A375 (cell line): ENCODE data around the gene HTR3A. TPM values are rescaled to one million over a fixed set of nuclear protein-coding genes. Genes with fewer than 3 reads are reported as not detected.

Source experiments
- total RNA-seq: library from RNA; depleted of rRNA; stranded (reverse); fragments of >200 nt; shearing (Covaris generic); gene quantifications from 2 replicates; pipeline ENCODE4 v1.2.3, GENCODE V29; 2014; rRNA removed

HTR3A gene
- not detected in 2 replicates for total RNA-seq

DNA sequence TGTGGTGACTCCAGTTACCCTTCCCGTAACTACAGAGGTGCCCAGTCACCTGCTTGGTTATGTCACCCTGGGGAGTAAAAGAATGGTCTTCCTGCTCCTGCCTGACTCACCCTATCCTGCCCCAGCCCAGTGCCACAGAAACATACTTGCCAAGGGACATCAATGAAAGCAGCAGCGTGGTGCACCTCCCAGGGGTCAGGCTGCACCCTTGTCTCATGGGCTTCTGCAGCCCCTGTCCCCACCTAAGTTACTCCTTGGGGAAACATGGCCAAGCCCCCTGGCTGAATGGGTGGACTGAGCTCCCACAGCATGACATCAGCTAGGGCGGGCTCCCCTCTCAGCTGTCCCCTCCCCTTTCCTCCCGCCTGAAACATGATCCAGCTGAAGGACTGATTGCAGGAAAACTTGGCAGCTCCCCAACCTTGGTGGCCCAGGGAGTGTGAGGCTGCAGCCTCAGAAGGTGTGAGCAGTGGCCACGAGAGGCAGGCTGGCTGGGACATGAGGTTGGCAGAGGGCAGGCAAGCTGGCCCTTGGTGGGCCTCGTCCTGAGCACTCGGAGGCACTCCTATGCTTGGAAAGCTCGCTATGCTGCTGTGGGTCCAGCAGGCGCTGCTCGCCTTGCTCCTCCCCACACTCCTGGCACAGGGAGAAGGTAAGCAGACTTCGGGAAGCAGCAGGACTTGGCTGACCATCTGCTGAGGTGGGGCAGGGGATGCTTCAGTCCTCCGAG lies at the start of gene HTR3A:
Gene HTR3A (plus strand): TSS at position 368 of the 730 bp plus-strand sequence. CDS start 218 bp downstream, at position 586.

Other genes starting within 250 kb of the HTR3A start
- gene ZW10, start 201.4 kb upstream of the HTR3A start, total RNA-seq: 18.8 and 21.1 TPM in 2 replicates
- gene CLDN25, start 195.3 kb upstream of the HTR3A start, total RNA-seq: not detected in 2 replicates
- 17.1 and 20.5 TPM in 2 replicates for gene USP28, start 99.5 kb upstream of the HTR3A start, total RNA-seq
- gene HTR3B, start 70.3 kb upstream of the HTR3A start, total RNA-seq: not detected in 2 replicates
- not detected in 2 replicates for gene ZBTB16, start 84.6 kb downstream of the HTR3A start, total RNA-seq